NOMO-1 treated with DMSO at 0.1 percent for 48 hours (cell line): ENCODE data around the gene RAPGEF6.
A peak's percentile ranks its signal among the peaks of the same experiment; 100 is the strongest.
"Not testable (repeated sequence)": the region's sequence is repeated elsewhere in the genome, so short reads cannot be mapped to it uniquely, and the experiment has no call there.

Source experiments
- DNase-seq: peaks from one replicate; lab custom pipeline; 2025; ENCODE audit not compliant: unreplicated experiment; lab: John Stamatoyannopoulos, UW

Gene RAPGEF6, protein sequence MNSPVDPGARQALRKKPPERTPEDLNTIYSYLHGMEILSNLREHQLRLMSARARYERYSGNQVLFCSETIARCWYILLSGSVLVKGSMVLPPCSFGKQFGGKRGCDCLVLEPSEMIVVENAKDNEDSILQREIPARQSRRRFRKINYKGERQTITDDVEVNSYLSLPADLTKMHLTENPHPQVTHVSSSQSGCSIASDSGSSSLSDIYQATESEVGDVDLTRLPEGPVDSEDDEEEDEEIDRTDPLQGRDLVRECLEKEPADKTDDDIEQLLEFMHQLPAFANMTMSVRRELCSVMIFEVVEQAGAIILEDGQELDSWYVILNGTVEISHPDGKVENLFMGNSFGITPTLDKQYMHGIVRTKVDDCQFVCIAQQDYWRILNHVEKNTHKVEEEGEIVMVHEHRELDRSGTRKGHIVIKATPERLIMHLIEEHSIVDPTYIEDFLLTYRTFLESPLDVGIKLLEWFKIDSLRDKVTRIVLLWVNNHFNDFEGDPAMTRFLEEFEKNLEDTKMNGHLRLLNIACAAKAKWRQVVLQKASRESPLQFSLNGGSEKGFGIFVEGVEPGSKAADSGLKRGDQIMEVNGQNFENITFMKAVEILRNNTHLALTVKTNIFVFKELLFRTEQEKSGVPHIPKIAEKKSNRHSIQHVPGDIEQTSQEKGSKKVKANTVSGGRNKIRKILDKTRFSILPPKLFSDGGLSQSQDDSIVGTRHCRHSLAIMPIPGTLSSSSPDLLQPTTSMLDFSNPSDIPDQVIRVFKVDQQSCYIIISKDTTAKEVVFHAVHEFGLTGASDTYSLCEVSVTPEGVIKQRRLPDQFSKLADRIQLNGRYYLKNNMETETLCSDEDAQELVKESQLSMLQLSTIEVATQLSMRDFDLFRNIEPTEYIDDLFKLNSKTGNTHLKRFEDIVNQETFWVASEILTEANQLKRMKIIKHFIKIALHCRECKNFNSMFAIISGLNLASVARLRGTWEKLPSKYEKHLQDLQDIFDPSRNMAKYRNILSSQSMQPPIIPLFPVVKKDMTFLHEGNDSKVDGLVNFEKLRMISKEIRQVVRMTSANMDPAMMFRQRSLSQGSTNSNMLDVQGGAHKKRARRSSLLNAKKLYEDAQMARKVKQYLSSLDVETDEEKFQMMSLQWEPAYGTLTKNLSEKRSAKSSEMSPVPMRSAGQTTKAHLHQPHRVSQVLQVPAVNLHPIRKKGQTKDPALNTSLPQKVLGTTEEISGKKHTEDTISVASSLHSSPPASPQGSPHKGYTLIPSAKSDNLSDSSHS (N-terminal part only)

GRCh38 chr5:131634996-131635683, at the start of gene RAPGEF6:
Gene RAPGEF6, minus strand, starts transcription at chr5:131635229. Its CDS starts 199 bp downstream, at chr5:131635030.
- peak; percentile 100 for DNase-seq

DNA sequence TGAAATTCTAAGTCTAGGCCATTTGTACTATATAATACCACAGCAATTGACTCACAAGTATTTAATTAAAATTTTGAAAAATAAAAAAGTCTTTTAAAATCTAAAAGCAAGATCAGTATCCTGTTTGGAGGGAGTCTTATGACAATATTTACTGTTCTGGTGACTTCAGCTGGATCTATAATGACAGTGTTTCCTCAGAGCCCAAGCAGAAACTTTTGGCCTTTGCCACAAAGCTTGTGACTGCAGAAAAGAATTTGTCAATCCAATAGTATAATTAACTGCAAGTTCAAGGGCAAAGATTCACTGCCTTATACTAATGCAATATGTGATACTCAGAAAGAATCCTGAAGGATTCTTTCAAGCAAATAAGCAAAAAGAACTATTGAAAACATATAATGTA, 49.6 kb upstream of the RAPGEF6 start:
- DNase-seq, result no peak

DNA sequence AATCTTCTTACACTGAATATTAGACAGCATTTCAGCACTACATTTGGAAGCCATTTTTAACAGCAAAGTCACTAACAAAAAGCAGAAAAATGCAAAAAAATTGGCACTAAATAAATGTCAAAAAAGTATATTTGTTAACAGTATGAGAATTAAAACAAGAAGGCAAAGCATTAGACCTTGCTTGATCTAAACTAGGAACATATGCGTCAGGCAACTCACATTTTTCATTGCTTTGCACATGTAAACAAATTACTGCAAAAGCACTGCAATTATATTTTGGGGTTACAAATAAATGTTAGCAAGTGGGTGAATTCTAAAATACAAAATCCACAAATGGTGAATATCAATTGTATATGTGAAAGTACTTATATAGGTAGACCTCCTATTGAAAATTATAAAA, 49.0 kb upstream of the RAPGEF6 start:
- DNase-seq, result no peak

GRCh38 chr5:131682826-131683225, 47.8 kb upstream of the RAPGEF6 start:
- no peak for DNase-seq

DNA sequence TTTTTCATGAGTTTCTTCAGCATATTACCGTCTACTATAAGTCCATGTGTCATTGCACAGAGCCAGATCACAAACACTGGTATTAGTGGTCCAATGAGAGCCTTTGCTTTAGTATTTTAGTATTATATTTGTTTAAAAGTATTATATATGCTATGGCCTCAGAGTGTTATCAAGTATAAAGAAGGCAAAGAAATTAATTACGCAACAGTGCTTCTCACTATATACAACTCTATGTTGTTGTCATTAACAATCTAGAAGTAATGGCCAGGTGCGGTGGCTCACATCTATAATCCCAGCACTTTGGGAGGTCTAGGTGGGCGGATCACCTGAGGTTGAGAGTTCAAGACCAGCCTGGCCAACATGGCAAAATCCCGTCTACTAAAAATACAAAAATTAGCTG, 47.1 kb upstream of the RAPGEF6 start:
- no peak for DNase-seq

- peak; percentile 72 for DNase-seq
Observed at GRCh38 chr5:131679911-131680310, 44.9 kb upstream of the RAPGEF6 start.

DNA sequence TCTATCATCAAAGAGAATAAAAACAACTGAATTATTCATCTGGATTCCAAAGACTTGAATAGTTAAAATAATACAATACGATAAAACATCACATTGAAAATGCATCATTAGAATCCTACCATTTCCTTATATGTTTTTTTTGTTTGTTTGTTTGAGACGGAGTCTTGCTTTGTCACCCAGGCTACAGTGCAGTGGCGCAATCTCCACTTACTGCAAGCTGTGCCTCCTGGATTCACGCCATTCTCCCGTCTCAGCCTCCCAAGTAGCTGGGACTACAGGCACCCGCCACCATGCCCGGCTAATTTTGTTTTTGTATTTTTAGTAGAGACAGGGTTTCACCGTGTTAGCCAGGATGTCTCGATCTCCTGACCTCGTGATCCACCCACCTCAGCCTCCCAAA, 43.2 kb upstream of the RAPGEF6 start:
- DNase-seq, result not testable (repeated sequence)

- no peak for DNase-seq
Observed at GRCh38 chr5:131677115-131677514, 42.1 kb upstream of the RAPGEF6 start.

DNA sequence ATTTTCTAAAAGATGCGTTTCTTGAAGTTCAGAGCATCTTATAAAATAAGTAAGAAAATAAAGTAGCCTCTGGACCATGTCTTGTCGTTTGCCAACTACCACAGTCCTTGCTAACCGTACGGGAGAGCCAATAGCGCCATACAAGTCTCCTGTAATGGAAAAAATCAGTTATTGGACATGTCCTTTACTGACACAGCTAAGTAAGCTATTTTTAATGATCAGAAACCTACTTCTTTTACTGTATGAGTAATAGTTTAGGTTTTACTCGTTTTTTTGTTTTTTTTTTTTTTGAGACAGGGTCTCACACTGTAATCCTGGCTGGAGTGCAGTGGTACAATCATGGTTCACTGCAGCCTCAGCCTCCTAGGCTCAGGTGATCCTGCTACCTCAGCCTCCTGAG, 37.7 kb upstream of the RAPGEF6 start:
- DNase-seq, result no peak

DNA sequence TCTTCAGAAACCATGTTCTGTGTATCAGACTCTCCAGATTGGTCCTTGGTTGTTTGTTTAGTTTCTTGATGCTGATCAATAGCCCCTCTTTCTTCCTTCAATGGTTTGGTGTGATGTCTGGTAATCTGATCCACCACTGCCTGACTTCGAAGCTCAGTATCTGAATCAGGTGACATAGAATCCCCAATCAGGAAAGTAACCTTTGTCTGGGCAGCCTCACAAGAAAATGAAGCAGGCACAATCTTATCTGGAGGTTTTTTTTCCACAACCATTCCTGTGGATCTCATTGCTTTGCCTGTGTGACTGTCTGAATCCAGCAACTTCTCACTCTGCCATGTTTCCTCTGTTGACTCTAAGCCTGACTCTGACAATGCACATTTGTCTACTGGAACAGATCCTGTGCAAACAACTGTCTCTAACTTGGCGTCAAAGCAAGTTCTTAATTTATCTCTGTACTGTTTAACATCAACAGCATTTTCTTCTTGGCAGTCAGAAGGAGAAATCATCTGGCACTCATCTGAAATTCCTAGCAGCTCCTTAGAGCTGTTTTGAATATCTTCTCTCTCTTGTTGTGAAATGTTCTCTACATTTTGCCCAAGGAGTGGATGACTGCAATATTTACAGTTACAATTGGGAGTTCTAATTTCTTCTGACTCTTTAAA, 37.1 kb upstream of the RAPGEF6 start:
- DNase-seq, result no peak

DNA sequence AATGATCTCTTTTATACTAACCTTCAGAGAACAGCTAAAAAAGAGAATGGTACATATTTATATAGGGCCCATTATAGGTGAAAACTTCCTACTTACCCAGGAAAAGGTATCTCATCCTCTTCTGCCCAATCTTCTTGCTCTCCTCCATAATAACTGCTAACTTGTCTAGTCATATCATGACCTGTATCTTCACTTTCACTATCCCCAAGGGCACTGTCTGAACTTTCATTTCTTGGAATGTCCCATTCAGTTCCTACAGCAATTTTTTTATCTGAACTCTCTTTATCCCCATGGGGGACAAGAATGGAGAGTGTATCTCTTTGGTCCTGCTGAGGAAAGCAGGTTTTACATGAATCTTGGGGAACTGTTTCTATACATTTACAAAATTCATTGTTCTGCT, 36.4 kb upstream of the RAPGEF6 start:
- no peak for DNase-seq

DNA sequence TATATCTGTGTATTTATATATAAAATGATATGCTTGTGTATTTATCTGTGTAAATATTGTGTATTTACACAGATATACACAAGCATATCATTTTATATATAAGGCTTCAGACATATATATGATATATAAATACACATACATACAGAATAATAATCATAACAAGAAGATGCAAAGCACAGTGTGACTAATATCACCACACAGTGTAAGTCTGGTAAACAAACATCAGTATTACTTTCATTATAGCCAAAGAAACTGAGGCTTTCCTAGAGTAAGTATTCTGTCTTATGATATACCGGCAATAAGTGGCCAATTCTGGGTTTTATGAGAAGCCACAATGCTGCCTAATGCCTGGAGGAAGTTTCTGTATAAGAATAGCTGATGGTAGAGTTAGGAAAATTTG, 29.9 kb upstream of the RAPGEF6 start:
- DNase-seq, result no peak

- DNase-seq, result no peak
Observed at GRCh38 chr5:131661933-131662332, 26.9 kb upstream of the RAPGEF6 start.

- DNase-seq, result no peak
Observed at GRCh38 chr5:131659841-131660240, 24.8 kb upstream of the RAPGEF6 start.

- DNase-seq, result no peak
Observed at GRCh38 chr5:131659290-131659689, 24.3 kb upstream of the RAPGEF6 start.

DNA sequence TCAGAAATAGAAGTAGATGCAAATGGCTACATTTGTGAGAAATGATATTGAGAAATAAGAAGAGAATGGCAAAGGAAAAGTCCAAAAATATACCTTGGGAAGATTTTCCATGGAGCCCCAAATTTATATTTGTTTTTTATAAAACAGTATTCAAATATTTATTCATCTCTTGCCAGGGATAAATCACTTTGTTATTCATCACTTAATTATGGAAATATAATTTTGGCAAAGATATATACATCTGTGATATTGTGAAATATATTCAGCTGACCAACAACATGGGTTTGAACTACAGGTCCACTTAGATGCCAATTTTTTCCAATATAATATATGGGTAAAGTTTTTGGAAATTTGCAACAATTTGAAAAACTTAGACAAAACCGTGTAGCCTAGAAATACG, 19.7 kb upstream of the RAPGEF6 start:
- DNase-seq, result no peak

DNA sequence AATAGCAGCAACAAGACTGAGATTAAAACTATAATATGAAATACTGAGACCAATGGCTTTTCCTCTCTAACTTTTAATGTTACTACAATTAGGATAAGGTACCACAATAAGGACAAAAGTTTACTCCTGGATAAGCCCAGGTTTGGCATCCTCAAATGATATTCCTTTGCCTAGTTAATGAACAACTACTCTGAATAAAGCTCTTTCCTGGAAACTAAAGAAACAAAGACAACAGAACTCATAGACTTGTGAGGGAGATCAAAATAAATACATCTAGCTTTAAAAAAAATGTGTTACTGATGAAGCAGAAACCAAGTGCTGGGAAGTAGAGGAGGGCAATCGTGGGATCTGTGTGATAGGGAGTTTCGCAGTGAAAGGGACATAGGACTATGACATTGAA, 19.3 kb upstream of the RAPGEF6 start:
- no peak for DNase-seq

DNA sequence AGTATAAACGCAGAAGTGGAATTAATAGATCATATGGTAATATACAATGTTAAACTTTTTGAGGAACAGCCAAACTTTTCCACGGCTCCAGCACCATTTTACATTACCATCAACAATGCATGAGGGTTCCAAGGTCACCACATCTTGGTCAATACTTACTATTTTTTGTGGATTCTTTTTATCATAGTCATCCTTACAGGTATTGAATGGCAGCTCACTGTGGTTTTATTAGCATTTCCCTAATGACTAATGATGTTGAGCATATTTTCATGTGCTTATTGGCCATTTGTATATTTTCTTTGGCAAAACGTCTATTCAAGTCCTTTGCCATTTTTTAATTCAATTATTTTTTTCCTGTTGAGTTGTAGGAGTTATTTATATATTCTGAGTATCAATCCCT, 14.1 kb upstream of the RAPGEF6 start:
- no peak for DNase-seq

DNA sequence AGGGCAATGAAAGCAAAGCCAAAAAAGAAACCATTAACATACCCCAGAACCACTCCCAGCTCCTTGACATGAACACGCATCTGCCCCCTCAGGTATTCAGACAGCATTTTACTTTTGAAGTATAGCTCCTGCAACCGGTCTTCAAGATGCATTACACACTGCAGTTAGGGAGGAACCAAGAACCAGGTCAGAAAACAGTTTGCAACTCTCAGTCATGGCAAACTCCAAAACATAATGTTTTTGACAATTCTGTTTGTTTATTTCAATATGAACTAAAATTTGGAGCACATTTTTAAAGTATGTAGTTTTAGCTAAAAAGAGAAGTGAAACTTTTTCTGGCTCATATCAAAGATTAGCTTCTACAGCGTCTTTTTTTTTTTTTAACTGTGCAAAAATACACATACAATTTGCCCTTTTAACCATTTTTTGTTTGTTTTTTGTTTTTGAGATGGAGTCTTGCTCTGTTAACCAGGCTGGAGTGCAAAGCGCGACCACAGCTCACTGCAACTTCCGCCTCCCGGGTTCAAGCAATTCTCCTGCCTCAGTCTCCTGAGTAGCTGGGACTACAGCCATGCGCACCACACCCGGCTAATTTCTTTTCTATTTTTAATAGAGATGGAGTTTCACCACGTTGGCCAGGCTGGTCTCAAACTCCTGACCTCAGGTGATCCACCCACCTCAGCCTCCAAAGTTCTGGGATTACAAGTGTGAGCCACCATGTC, 12.2 kb upstream of the RAPGEF6 start:
- peak; percentile 66 for DNase-seq

DNA sequence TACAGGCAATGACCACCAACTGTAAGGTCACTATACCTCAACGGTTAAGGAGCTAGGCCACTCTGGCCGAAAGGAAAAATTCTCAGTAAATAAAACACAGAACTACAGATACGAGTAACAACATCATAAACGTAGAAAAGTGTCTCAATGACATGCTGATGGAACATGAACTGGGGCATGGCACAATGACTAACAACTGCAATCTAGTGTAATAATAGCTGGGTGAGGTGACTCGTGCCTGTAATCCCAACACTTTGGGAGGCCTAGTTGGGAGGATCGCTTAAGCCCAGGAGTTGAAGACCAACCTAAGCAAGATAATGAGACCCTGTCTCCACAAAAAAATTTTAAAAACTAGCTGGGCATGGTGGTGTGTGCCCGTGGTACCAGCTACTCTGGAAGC, 9.8 kb upstream of the RAPGEF6 start:
- DNase-seq, result no peak
